Measurements from ENCODE around the gene EXD2.
"Not testable (repeated sequence)": the region's sequence is repeated elsewhere in the genome, so short reads cannot be mapped to it uniquely, and the experiment has no call there.

EXD2 gene

GRCh38 chr14:69214393-69214792 is 23.1 kb downstream of the EXD2 start:
- Histone ChIP-seq H3K4me3 (replicated peaks; ENCODE audit: insufficient read depth, low read length) (no peak overlapping the region), H3K27me3 (ENCODE audit: insufficient read depth, poor library complexity, severe bottlenecking) (no peaks in the 10 kb centered on the region), H3K27ac (replicated peaks) (no peak overlapping the region)
- no peak for DNase-seq (ENCODE audit: low read depth in 1 of 2, low spot score in 1 of 2)
- TF ChIP-seq, protein P1, sequence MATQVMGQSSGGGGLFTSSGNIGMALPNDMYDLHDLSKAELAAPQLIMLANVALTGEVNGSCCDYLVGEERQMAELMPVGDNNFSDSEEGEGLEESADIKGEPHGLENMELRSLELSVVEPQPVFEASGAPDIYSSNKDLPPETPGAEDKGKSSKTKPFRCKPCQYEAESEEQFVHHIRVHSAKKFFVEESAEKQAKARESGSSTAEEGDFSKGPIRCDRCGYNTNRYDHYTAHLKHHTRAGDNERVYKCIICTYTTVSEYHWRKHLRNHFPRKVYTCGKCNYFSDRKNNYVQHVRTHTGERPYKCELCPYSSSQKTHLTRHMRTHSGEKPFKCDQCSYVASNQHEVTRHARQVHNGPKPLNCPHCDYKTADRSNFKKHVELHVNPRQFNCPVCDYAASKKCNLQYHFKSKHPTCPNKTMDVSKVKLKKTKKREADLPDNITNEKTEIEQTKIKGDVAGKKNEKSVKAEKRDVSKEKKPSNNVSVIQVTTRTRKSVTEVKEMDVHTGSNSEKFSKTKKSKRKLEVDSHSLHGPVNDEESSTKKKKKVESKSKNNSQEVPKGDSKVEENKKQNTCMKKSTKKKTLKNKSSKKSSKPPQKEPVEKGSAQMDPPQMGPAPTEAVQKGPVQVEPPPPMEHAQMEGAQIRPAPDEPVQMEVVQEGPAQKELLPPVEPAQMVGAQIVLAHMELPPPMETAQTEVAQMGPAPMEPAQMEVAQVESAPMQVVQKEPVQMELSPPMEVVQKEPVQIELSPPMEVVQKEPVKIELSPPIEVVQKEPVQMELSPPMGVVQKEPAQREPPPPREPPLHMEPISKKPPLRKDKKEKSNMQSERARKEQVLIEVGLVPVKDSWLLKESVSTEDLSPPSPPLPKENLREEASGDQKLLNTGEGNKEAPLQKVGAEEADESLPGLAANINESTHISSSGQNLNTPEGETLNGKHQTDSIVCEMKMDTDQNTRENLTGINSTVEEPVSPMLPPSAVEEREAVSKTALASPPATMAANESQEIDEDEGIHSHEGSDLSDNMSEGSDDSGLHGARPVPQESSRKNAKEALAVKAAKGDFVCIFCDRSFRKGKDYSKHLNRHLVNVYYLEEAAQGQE (IDR thresholded peaks at IDR 0.05; ENCODE audit: insufficient replicate concordance, low read depth), result no peak

- not testable (repeated sequence) for H3K27ac ChIP-seq (replicated peaks); H3K27me3 ChIP-seq (ENCODE audit: insufficient read depth, poor library complexity, severe bottlenecking); DNase-seq (ENCODE audit: low read depth in 1 of 2, low spot score in 1 of 2); H3K4me3 ChIP-seq (replicated peaks; ENCODE audit: insufficient read depth, low read length)
These were observed 26.4 kb downstream of the EXD2 start for GRCh38 chr14:69217663-69218062.

DNA sequence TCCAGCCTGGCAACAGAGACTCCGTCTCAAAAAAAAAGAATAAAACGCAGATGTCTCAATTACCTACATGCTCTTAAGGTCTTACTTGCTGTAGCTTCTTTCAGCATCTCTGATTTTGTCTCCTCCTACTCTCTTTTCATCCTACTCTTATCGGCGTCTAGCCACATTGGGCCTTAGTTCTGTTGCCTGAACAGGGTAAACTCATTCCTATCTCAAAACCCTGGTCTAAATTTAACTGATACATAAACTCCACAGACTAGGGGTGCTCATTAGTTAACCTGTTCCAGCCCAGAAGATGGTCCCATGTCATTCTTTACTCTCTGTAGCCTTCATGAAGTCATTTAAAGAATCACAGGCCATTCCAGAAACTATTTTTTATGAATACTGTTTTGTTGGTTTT is 33.6 kb downstream of the EXD2 start:
- no peak for DNase-seq (ENCODE audit: low read depth in 1 of 2, low spot score in 1 of 2)
- no peaks in the 10 kb centered on the region for H3K27me3 ChIP-seq (ENCODE audit: insufficient read depth, poor library complexity, severe bottlenecking)
- TF ChIP-seq GABPA (IDR thresholded peaks at IDR 0.05; ENCODE audit: low read depth) (no peak), POLR2AphosphoS5 (IDR thresholded peaks at IDR 0.05; ENCODE audit: low read depth) (no peak), CTCF (IDR thresholded peaks at IDR 0.05; ENCODE audit: insufficient read depth, low read length) (no peak), SPI1 (IDR thresholded peaks at IDR 0.05; ENCODE audit: borderline replicate concordance, low read depth) (no peak)
- H3K4me3 ChIP-seq (replicated peaks; ENCODE audit: insufficient read depth, low read length), result no peak overlapping the region
- H3K27ac ChIP-seq (replicated peaks), result no peak overlapping the region

DNA sequence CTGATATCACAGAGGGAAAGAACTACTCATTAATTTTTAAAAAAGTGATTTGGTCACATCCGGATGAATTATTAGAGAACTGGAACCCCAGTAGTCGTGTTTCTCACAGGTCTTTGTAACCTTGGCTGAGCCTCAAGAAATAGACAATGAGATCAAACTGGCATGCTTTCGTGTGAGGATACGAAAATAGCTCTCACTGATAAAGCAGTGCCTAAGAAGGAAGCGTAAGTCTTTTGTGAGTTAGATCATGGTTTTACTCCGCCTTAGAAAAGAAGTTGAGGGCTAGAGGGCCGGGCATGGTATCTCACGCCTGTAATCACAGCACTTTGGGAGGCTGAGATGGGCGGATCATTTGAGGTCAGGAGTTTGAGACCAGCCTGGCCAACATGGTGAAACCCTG is 34.9 kb downstream of the EXD2 start:
- Histone ChIP-seq H3K27me3 (ENCODE audit: insufficient read depth, poor library complexity, severe bottlenecking) (no peaks in the 10 kb centered on the region), H3K27ac (replicated peaks) (no peak overlapping the region), H3K4me3 (replicated peaks; ENCODE audit: insufficient read depth, low read length) (no peak overlapping the region)
- DNase-seq (ENCODE audit: low read depth in 1 of 2, low spot score in 1 of 2), result no peak
- TF ChIP-seq POLR2AphosphoS5 (IDR thresholded peaks at IDR 0.05; ENCODE audit: low read depth) (no peak), SPI1 (IDR thresholded peaks at IDR 0.05; ENCODE audit: borderline replicate concordance, low read depth) (no peak), GABPA (IDR thresholded peaks at IDR 0.05; ENCODE audit: low read depth) (no peak), CTCF (IDR thresholded peaks at IDR 0.05; ENCODE audit: insufficient read depth, low read length) (no peak)
- TF ChIP-seq, protein P1 (IDR thresholded peaks at IDR 0.05; ENCODE audit: insufficient replicate concordance, low read depth), result no peak

DNA sequence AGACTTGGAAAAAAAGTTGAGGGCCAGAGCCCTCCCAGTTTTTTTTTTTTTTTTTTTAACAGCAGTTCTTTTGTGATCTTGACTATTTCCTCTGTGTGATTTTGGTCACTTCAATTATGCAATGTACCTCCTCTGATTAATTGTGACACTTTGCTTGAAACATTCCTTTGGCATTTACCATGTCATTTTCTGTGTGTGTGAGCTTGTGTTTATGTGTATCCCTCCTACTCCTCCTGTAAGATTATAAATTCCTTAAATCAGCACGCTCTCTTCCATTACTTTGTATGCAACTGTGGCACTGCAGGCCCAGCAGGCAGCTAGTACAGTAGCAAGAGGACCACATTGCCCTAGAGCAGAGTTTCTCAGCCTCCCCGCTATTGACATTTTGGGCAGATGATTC is 35.4 kb downstream of the EXD2 start:
- TF ChIP-seq CTCF (IDR thresholded peaks at IDR 0.05; ENCODE audit: insufficient read depth, low read length), result no peak
- TF ChIP-seq SPI1 (IDR thresholded peaks at IDR 0.05; ENCODE audit: borderline replicate concordance, low read depth), result no peak
- no peak for TF ChIP-seq POLR2AphosphoS5 (IDR thresholded peaks at IDR 0.05; ENCODE audit: low read depth)
- TF ChIP-seq, protein P1 (IDR thresholded peaks at IDR 0.05; ENCODE audit: insufficient replicate concordance, low read depth), result no peak
- no peak for TF ChIP-seq GABPA (IDR thresholded peaks at IDR 0.05; ENCODE audit: low read depth)
- Histone ChIP-seq H3K4me3 (replicated peaks; ENCODE audit: insufficient read depth, low read length) (no peak overlapping the region), H3K27ac (replicated peaks) (no peak overlapping the region), H3K27me3 (ENCODE audit: insufficient read depth, poor library complexity, severe bottlenecking) (no peaks in the 10 kb centered on the region)
- DNase-seq (ENCODE audit: low read depth in 1 of 2, low spot score in 1 of 2), result no peak
